K562 (cell line): ENCODE measurements around the gene PRKAR1B. TPM values are rescaled to one million over a fixed set of nuclear protein-coding genes. Genes with fewer than 3 reads are reported as not detected.

Source experiments
- ATF3 ChIP-seq, 2 experiments: fragments of 450-650 bp in 1 of 2; sonication (generic) in 1 of 2; formaldehyde crosslinking in 1 of 2; IDR thresholded peaks in 1 of 2; conservative IDR thresholded peaks in 1 of 2; 2 replicates each; pipeline versions ENCODE4 v1.6.1 to v1.8.1; 2016 to 2023; ENCODE audit warnings: mild to moderate bottlenecking in 2 of 2, moderate library complexity in 2 of 2, inconsistent platforms in 1 of 2, missing genetic modification reagents in 1 of 2
- C11orf30 ChIP-seq: fragments of 450-650 bp; IDR thresholded peaks from 2 replicates; pipeline ENCODE4 v1.6.1; 2016; ENCODE audit warnings: low read depth, mild to moderate bottlenecking
- CTCF ChIP-seq, 3 experiments: IDR thresholded peaks in 2 of 3; conservative IDR thresholded peaks in 1 of 3; 2 replicates each; pipeline ENCODE4 v1.5.1; 2011 to 2012; ENCODE audit warnings: low read length in 3 of 3, mild to moderate bottlenecking in 3 of 3, control low read depth in 2 of 3, improper control_type of control experiment in 1 of 3, inconsistent platforms in 1 of 3, low read depth in 1 of 3, mixed read lengths in 1 of 3, moderate library complexity in 1 of 3; ENCODE audit not compliant: insufficient read depth in 2 of 3
- CXXC5 ChIP-seq: fragments of 250-450 bp; sonication (Bioruptor Pico); IDR thresholded peaks from 2 replicates; pipeline ENCODE4 v1.8.0; 2022; ENCODE audit warnings: inconsistent platforms, mild to moderate bottlenecking, moderate library complexity
- HDAC6 ChIP-seq: IDR thresholded peaks from 2 replicates; pipeline ENCODE4 v1.6.1; 2012; ENCODE audit warnings: low read depth, mild to moderate bottlenecking, control low read depth, inconsistent platforms, low read length, moderate library complexity
- HIVEP1 ChIP-seq: fragments of 250-450 bp; sonication (Bioruptor Pico); IDR thresholded peaks from 2 replicates; pipeline ENCODE4 v1.4.0; 2020; ENCODE audit warnings: mild to moderate bottlenecking
- KAT8 ChIP-seq: fragments of 450-650 bp; IDR thresholded peaks from 2 replicates; pipeline ENCODE4 v1.6.1; 2016; ENCODE audit warnings: low read depth, mild to moderate bottlenecking
- KLF13 ChIP-seq: fragments of 450-650 bp; IDR thresholded peaks from 2 replicates; pipeline ENCODE4 v1.6.1; 2016; ENCODE audit warnings: missing genetic modification characterization, low read depth, mild to moderate bottlenecking, missing compliant biosample characterization, moderate library complexity, borderline replicate concordance
- MCM2 ChIP-seq: fragments of 450-650 bp; IDR thresholded peaks from 2 replicates; pipeline ENCODE4 v1.6.1; 2017; ENCODE audit warnings: low read depth, mild to moderate bottlenecking
- MEIS2 ChIP-seq: fragments of 450-650 bp; IDR thresholded peaks from 2 replicates; pipeline ENCODE4 v1.6.1; 2014; ENCODE audit warnings: mild to moderate bottlenecking; ENCODE audit not compliant: partially characterized antibody
- NFATC3 ChIP-seq: fragments of 450-650 bp; IDR thresholded peaks from 2 replicates; pipeline ENCODE4 v1.6.1; 2017; ENCODE audit warnings: mild to moderate bottlenecking
- NRF1 ChIP-seq, 2 experiments: fragments of 450-650 bp; IDR thresholded peaks in 1 of 2; conservative IDR thresholded peaks in 1 of 2; 2 replicates each; pipeline ENCODE4 v1.6.1; 2014; ENCODE audit warnings: mild to moderate bottlenecking in 2 of 2
- NUFIP1 ChIP-seq: fragments of 450-650 bp; IDR thresholded peaks from 2 replicates; pipeline ENCODE4 v1.6.1; 2018; ENCODE audit not compliant: partially characterized antibody
- PHB2 ChIP-seq: fragments of 450-650 bp; IDR thresholded peaks from 2 replicates; pipeline ENCODE4 v1.6.1; 2017; ENCODE audit warnings: low read depth
- POLR2H ChIP-seq: IDR thresholded peaks from 2 replicates; pipeline ENCODE4 v1.6.1; 2016; ENCODE audit warnings: missing genetic modification characterization, low read depth, mild to moderate bottlenecking, control low read depth, missing compliant biosample characterization, moderate library complexity
- RBM17 ChIP-seq: fragments of 200-400 bp; formaldehyde crosslinking; IDR thresholded peaks from 2 replicates; pipeline ENCODE4 v1.6.1; 2017; ENCODE audit warnings: low read depth, mild to moderate bottlenecking, low read length, borderline replicate concordance
- RNF2 ChIP-seq: sonication (generic); IDR thresholded peaks from 2 replicates; pipeline ENCODE4 v1.6.1; 2016
- RUNX1 ChIP-seq: sonication (generic); IDR thresholded peaks from 2 replicates; pipeline ENCODE4 v1.6.1; 2016; ENCODE audit warnings: antibody characterized with exemption, low read depth
- ZNF280B ChIP-seq: fragments of 250-450 bp; sonication (Bioruptor Pico); IDR thresholded peaks from 2 replicates; pipeline ENCODE4 v1.5.1; 2021; ENCODE audit warnings: mild to moderate bottlenecking
- ZNF695 ChIP-seq: fragments of 450-650 bp; formaldehyde crosslinking; IDR thresholded peaks from 2 replicates; pipeline ENCODE4 v1.4.0; 2020; ENCODE audit warnings: mild to moderate bottlenecking, moderate library complexity
- polyA plus RNA-seq, 8 experiments: library from polyadenylated mRNA; depleted of rRNA in 4 of 8; stranded (reverse) in 5 of 8; unstranded in 3 of 8; fragments of >200 nt; fragmentation: Nextera tagmentation in 2 of 8; fragmentation: Illumina TruSeq in 1 of 8; extraction: Ambion mirVana in 2 of 8; extraction: Trizol in 1 of 8; gene quantifications; 2 replicates each; pipeline versions ENCODE4 v1.2.1 to v1.2.3, GENCODE V29; 2011 to 2014; ENCODE audit warnings: inconsistent platforms in 1 of 8, missing spikeins in 1 of 8
- total RNA-seq, 7 experiments: library from RNA; depleted of rRNA in 6 of 7; stranded (reverse); fragments of >200 nt in 6 of 7; fragmentation: Illumina TruSeq in 2 of 7; extraction: Trizol in 2 of 7; gene quantifications; 2 replicates each; pipeline versions ENCODE4 v1.2.1 to v1.2.3, GENCODE V29; 2011 to 2021; ENCODE audit warnings: low replicate concordance in 1 of 7
- TF ChIP-seq, protein P1 (sequence below): IDR thresholded peaks from 2 replicates; pipeline ENCODE4 v1.6.1; 2011; ENCODE audit warnings: borderline replicate concordance, low read depth, mild to moderate bottlenecking, moderate library complexity, low read length; ENCODE audit not compliant: insufficient read depth, poor library complexity, severe bottlenecking

PRKAR1B gene
- total and polyA plus RNA-seq, 9 of the 15 experiments (the other 6 are each of a cell fraction or from before 2014, with no cell fraction given), result 0.99 to 30.5 (median 12.7) TPM

GRCh38 chr7:516606-517456 is 210.2 kb downstream of the PRKAR1B start (continued):
- TF ChIP-seq, protein P1, sequence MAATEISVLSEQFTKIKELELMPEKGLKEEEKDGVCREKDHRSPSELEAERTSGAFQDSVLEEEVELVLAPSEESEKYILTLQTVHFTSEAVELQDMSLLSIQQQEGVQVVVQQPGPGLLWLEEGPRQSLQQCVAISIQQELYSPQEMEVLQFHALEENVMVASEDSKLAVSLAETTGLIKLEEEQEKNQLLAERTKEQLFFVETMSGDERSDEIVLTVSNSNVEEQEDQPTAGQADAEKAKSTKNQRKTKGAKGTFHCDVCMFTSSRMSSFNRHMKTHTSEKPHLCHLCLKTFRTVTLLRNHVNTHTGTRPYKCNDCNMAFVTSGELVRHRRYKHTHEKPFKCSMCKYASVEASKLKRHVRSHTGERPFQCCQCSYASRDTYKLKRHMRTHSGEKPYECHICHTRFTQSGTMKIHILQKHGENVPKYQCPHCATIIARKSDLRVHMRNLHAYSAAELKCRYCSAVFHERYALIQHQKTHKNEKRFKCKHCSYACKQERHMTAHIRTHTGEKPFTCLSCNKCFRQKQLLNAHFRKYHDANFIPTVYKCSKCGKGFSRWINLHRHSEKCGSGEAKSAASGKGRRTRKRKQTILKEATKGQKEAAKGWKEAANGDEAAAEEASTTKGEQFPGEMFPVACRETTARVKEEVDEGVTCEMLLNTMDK, result no peak
- TF ChIP-seq CTCF (IDR thresholded peaks at IDR 0.05 in 2 of 3, conservative IDR thresholded peaks at IDR 0.05 in 1 of 3; ENCODE audit: insufficient read depth in 2 of 3, low read depth in 1 of 3, low read length in 3 of 3) (no peak), HIVEP1 (no peak), CXXC5 (CRISPR knock-in tag) (0 out of 2 replicates have a peak, but pooled peaks have one; percentile 11), NUFIP1 (no peak), MCM2 (no peak), POLR2H (no peak), PHB2 (no peak), HDAC6 (no peak), RUNX1 (no peak), NRF1 (conservative IDR thresholded peaks at IDR 0.05 in 1 of 2, IDR thresholded peaks at IDR 0.05 in 1 of 2) (no peak; a peak in 1 of 4 replicates), ATF3 (IDR thresholded peaks at IDR 0.05) (no peak), ATF3 (CRISPR knock-in tag; conservative IDR thresholded peaks at IDR 0.05) (no peak), C11orf30 (no peak), ZNF695 (no peak), ZNF280B (CRISPR knock-in tag) (no peak), NFATC3 (no peak), RBM17 (no peak), MEIS2 (no peak), KAT8 (no peak), KLF13 (no peak), RNF2 (no peak)
